ENCODE results near the gene SLN. TPM values are rescaled to one million over a fixed set of nuclear protein-coding genes. Genes with fewer than 3 reads are reported as not detected.

The SLN gene
- total and polyA plus RNA-seq, 10 of the 15 experiments (the other 5 are each of a cell fraction or from before 2014, with no cell fraction given), result 0.39 TPM; not detected in 9

Other genes with a start within 250 kb of the SLN start
- 8.5 TPM in 2 replicates for gene ALKBH8, start 146.3 kb downstream of the SLN start, total RNA-seq (2014; rRNA removed)
- 12.0 and 13.1 TPM in 2 replicates for gene ALKBH8, start 146.3 kb downstream of the SLN start, total RNA-seq (2014; rRNA removed; fragmentation: Illumina TruSeq; extraction: Trizol)
- gene ALKBH8, start 146.3 kb downstream of the SLN start, total RNA-seq (2021), result 8.4 and 9.1 TPM in 2 replicates
- gene ALKBH8, start 146.3 kb downstream of the SLN start, polyA plus RNA-seq (2011; rRNA removed), result 11.0 and 18.1 TPM in 2 replicates
- gene ALKBH8, start 146.3 kb downstream of the SLN start, polyA plus RNA-seq (2014; fragmentation: Illumina TruSeq; extraction: Trizol), result 12.0 and 12.1 TPM in 2 replicates
- gene ALKBH8, start 146.3 kb downstream of the SLN start, polyA plus RNA-seq (2014; fragmentation: Nextera tagmentation; extraction: Ambion mirVana), result 1 to 10 TPM; 4.6 to 4.7 TPM
- gene ALKBH8, start 146.3 kb downstream of the SLN start, polyA plus RNA-seq (2014; rRNA removed), result 6.5 and 6.7 TPM in 2 replicates
- 10 to 100 TPM; 10.6 to 11.6 TPM for gene ALKBH8, start 146.3 kb downstream of the SLN start, polyA plus RNA-seq (2016; fragmentation: Nextera tagmentation; extraction: Ambion mirVana)
- not detected in 2 replicates for gene ELMOD1, start 120.9 kb downstream of the SLN start, total RNA-seq (2014; rRNA removed)
- not detected in 2 replicates for gene ELMOD1, start 120.9 kb downstream of the SLN start, total RNA-seq (2014; rRNA removed; fragmentation: Illumina TruSeq; extraction: Trizol)
- not detected in 2 replicates for gene ELMOD1, start 120.9 kb downstream of the SLN start, total RNA-seq (2021)
- not detected in 2 replicates for gene ELMOD1, start 120.9 kb downstream of the SLN start, polyA plus RNA-seq (2011; rRNA removed)
- gene ELMOD1, start 120.9 kb downstream of the SLN start, polyA plus RNA-seq (2014; fragmentation: Illumina TruSeq; extraction: Trizol), result not detected in 2 replicates
- gene ELMOD1, start 120.9 kb downstream of the SLN start, polyA plus RNA-seq (2014; fragmentation: Nextera tagmentation; extraction: Ambion mirVana), result not detected
- 0.04 TPM in 1 of 2 replicates, not detected in the other for gene ELMOD1, start 120.9 kb downstream of the SLN start, polyA plus RNA-seq (2014; rRNA removed)
- gene ELMOD1, start 120.9 kb downstream of the SLN start, polyA plus RNA-seq (2016; fragmentation: Nextera tagmentation; extraction: Ambion mirVana), result not detected
- gene SLC35F2, start 146.7 kb upstream of the SLN start, total RNA-seq (2014; rRNA removed), result 42.1 and 45.7 TPM in 2 replicates
- gene SLC35F2, start 146.7 kb upstream of the SLN start, total RNA-seq (2014; rRNA removed; fragmentation: Illumina TruSeq; extraction: Trizol), result 37.5 and 41.6 TPM in 2 replicates
- gene SLC35F2, start 146.7 kb upstream of the SLN start, total RNA-seq (2021), result 33.4 and 33.9 TPM in 2 replicates
- gene SLC35F2, start 146.7 kb upstream of the SLN start, polyA plus RNA-seq (2011; rRNA removed), result 44.9 and 46.4 TPM in 2 replicates
- gene SLC35F2, start 146.7 kb upstream of the SLN start, polyA plus RNA-seq (2014; fragmentation: Illumina TruSeq; extraction: Trizol), result 38.6 and 39.3 TPM in 2 replicates
- gene SLC35F2, start 146.7 kb upstream of the SLN start, polyA plus RNA-seq (2014; fragmentation: Nextera tagmentation; extraction: Ambion mirVana), result 10 to 100 TPM; 15.2 to 25.8 TPM
- 28.5 and 29.4 TPM in 2 replicates for gene SLC35F2, start 146.7 kb upstream of the SLN start, polyA plus RNA-seq (2014; rRNA removed)
- gene SLC35F2, start 146.7 kb upstream of the SLN start, polyA plus RNA-seq (2016; fragmentation: Nextera tagmentation; extraction: Ambion mirVana), result 10 to 100 TPM; 48.0 to 48.8 TPM
- 5.8 and 8.3 TPM in 2 replicates for gene RAB39A, start 216.4 kb upstream of the SLN start, total RNA-seq (2014; rRNA removed)
- gene RAB39A, start 216.4 kb upstream of the SLN start, total RNA-seq (2014; rRNA removed; fragmentation: Illumina TruSeq; extraction: Trizol), result 9.2 and 9.5 TPM in 2 replicates
- 5.5 and 6.8 TPM in 2 replicates for gene RAB39A, start 216.4 kb upstream of the SLN start, total RNA-seq (2021)
- gene RAB39A, start 216.4 kb upstream of the SLN start, polyA plus RNA-seq (2011; rRNA removed), result 6.8 and 8.0 TPM in 2 replicates
- gene RAB39A, start 216.4 kb upstream of the SLN start, polyA plus RNA-seq (2014; fragmentation: Illumina TruSeq; extraction: Trizol), result 6.8 and 7.5 TPM in 2 replicates
- gene RAB39A, start 216.4 kb upstream of the SLN start, polyA plus RNA-seq (2014; fragmentation: Nextera tagmentation; extraction: Ambion mirVana), result under 1 TPM; 0.10 to 0.18 TPM
- gene RAB39A, start 216.4 kb upstream of the SLN start, polyA plus RNA-seq (2014; rRNA removed), result 3.6 and 4.3 TPM in 2 replicates
- gene RAB39A, start 216.4 kb upstream of the SLN start, polyA plus RNA-seq (2016; fragmentation: Nextera tagmentation; extraction: Ambion mirVana), result 1 to 10 TPM; 2.0 to 2.1 TPM

Data from GM12878 (cell line).